Mesenchymal stem cell (in vitro differentiated cells and primary cell): Measurements from ENCODE around the gene SH3TC1.
A peak's percentile ranks its signal among the peaks of the same experiment; 100 is the strongest.

ENCODE experiments used
- DNase-seq: peaks from one replicate; pipeline ENCODE4 v3.0.0-alpha.2; 2013
- H2AFZ ChIP-seq: one replicate; pipeline ENCODE4 v1.6.1; 2013; ENCODE audit warnings: low read depth, mild to moderate bottlenecking, control low read depth, inconsistent platforms, low read length, moderate library complexity
- H2AK5ac ChIP-seq: 2 replicates; pipeline ENCODE4 v1.6.1; 2013; ENCODE audit warnings: low read length, moderate library complexity, mild to moderate bottlenecking, inconsistent platforms; ENCODE audit not compliant: severe bottlenecking
- H2BK120ac ChIP-seq: one replicate; pipeline ENCODE4 v1.6.1; 2013; ENCODE audit warnings: low read depth, mild to moderate bottlenecking, inconsistent platforms, low read length, moderate library complexity
- H2BK12ac ChIP-seq, 2 experiments: one replicate each; pipeline ENCODE4 v1.6.1; 2013; ENCODE audit warnings: inconsistent platforms in 2 of 2, low read length in 2 of 2, mild to moderate bottlenecking in 2 of 2, moderate library complexity in 2 of 2, control low read depth in 1 of 2
- H2BK15ac ChIP-seq: one replicate; pipeline ENCODE4 v1.6.1; 2013; ENCODE audit warnings: mild to moderate bottlenecking, low read depth, inconsistent platforms; ENCODE audit not compliant: poor library complexity, severe bottlenecking
- H2BK5ac ChIP-seq: 2 replicates; pipeline ENCODE4 v1.6.1; 2013; ENCODE audit warnings: low read depth, mild to moderate bottlenecking, low read length, control low read depth, inconsistent platforms; ENCODE audit not compliant: poor library complexity, severe bottlenecking
- H3K14ac ChIP-seq, 2 experiments: one replicate each; pipeline ENCODE4 v1.6.1; 2013; ENCODE audit warnings: inconsistent platforms in 2 of 2, low read length in 2 of 2, control low read depth in 1 of 2, mild to moderate bottlenecking in 1 of 2, moderate library complexity in 1 of 2
- H3K18ac ChIP-seq, 2 experiments: one replicate each; pipeline ENCODE4 v1.6.1; 2013; ENCODE audit warnings: inconsistent platforms in 2 of 2, low read length in 2 of 2, control low read depth in 1 of 2, low read depth in 1 of 2, mild to moderate bottlenecking in 1 of 2
- H3K23ac ChIP-seq, 2 experiments: one replicate each; pipeline ENCODE4 v1.6.1; 2013; ENCODE audit warnings: inconsistent platforms in 2 of 2, low read length in 2 of 2, mild to moderate bottlenecking in 2 of 2, moderate library complexity in 2 of 2, control low read depth in 1 of 2
- H3K27ac ChIP-seq: 2 replicates; pipeline ENCODE4 v1.5.1; 2013; ENCODE audit warnings: mild to moderate bottlenecking, moderate library complexity, low read length, control low read depth, inconsistent platforms; ENCODE audit not compliant: poor library complexity, severe bottlenecking
- H3K27me3 ChIP-seq, 2 experiments: 2 replicates each; pipeline versions ENCODE4 v1.6.1 to v1.7.0; 2013; ENCODE audit warnings: low read length in 2 of 2, mild to moderate bottlenecking in 2 of 2, moderate library complexity in 2 of 2, control low read depth in 1 of 2, inconsistent platforms in 1 of 2; ENCODE audit not compliant: control insufficient read depth in 1 of 2, insufficient read depth in 1 of 2
- H3K36me3 ChIP-seq, 2 experiments: 2 replicates each; pipeline versions ENCODE4 v1.6.1 to v1.7.0; 2013; ENCODE audit warnings: low read length in 2 of 2, control low read depth in 1 of 2, inconsistent platforms in 1 of 2, low read depth in 1 of 2, mild to moderate bottlenecking in 1 of 2; ENCODE audit not compliant: insufficient read depth in 2 of 2, control insufficient read depth in 1 of 2
- H3K4ac ChIP-seq, 2 experiments: one replicate each; pipeline ENCODE4 v1.6.1; 2013; ENCODE audit warnings: inconsistent platforms in 2 of 2, low read length in 2 of 2, mild to moderate bottlenecking in 2 of 2, moderate library complexity in 2 of 2, control low read depth in 1 of 2, low read depth in 1 of 2
- H3K4me1 ChIP-seq: 2 replicates; pipeline ENCODE4 v1.6.1; 2013; ENCODE audit warnings: low read depth, low read length, control low read depth; ENCODE audit not compliant: control insufficient read depth, insufficient read depth
- H3K4me2 ChIP-seq: 2 replicates; pipeline ENCODE4 v1.6.1; 2013; ENCODE audit warnings: low read length, mild to moderate bottlenecking, inconsistent platforms; ENCODE audit not compliant: poor library complexity, severe bottlenecking
- H3K4me3 ChIP-seq, 2 experiments: 2 replicates each; pipeline versions ENCODE4 v1.5.1 to v1.7.0; 2013; ENCODE audit warnings: low read length in 2 of 2, mild to moderate bottlenecking in 2 of 2, control low read depth in 1 of 2, low read depth in 1 of 2; ENCODE audit not compliant: insufficient read depth in 1 of 2
- H3K79me1 ChIP-seq: replicated peaks from 2 replicates; pipeline ENCODE4 v1.6.1; 2013; ENCODE audit warnings: mild to moderate bottlenecking, control low read depth, low read length, inconsistent platforms; ENCODE audit not compliant: poor library complexity, severe bottlenecking
- H3K9ac ChIP-seq: 2 replicates; pipeline ENCODE4 v1.7.0; 2013; ENCODE audit warnings: mild to moderate bottlenecking, low read length, moderate library complexity
- H3K9me3 ChIP-seq: 2 replicates; pipeline ENCODE4 v1.7.0; 2013; ENCODE audit warnings: mild to moderate bottlenecking, low read length; ENCODE audit not compliant: control insufficient read depth
- H4K8ac ChIP-seq: one replicate; pipeline ENCODE4 v1.6.1; 2013; ENCODE audit warnings: inconsistent platforms, mild to moderate bottlenecking, low read length, moderate library complexity
- H4K91ac ChIP-seq: one replicate; pipeline ENCODE4 v1.6.1; 2013; ENCODE audit warnings: mild to moderate bottlenecking, low read length, inconsistent platforms
- WGBS: methylation state at CpG from one replicate; pipeline ENCODE4 v1.1.7; 2013; ENCODE audit warnings: mixed read lengths; 5-methylcytosine and 5-hydroxymethylcytosine counted together

SH3TC1 gene

GRCh38 chr4:8189551-8190466 lies 9.3 kb upstream of the SH3TC1 start:
- Histone ChIP-seq H3K27me3 (peaks cover 0 to 20% of the 10 kb centered on the region in 2 experiments), H2AK5ac (peak overlapping the region; percentile 20), H2AFZ (no peak overlapping the region), H3K23ac (no peak overlapping the region), H3K4me3 (no peak overlapping the region), H3K4me1 (peaks cover 45% of the 10 kb centered on the region), H3K14ac (peak overlapping the region in 1 of 2 experiments; percentile 53), H2BK15ac (peak overlapping the region; percentile 97), H3K79me1 (no peaks in the 10 kb centered on the region), H4K8ac (peak overlapping the region; percentile 66), H3K9me3 (no peaks in the 10 kb centered on the region), H2BK120ac (peak overlapping the region; percentile 71), H2BK5ac (no peak overlapping the region), H4K91ac (peak overlapping the region; percentile 98), H3K27ac (no peak overlapping the region), H3K4ac (peak overlapping the region; percentile 81 to 89), H3K18ac (peak overlapping the region; percentile 4 to 17), H3K9ac (no peak overlapping the region), H2BK12ac (peak overlapping the region; percentile 94 to 97), H3K36me3 (no peaks in the 10 kb centered on the region), H3K4me2 (no peak overlapping the region)
- 93% methylated on average over 26 of the region's 26 CpGs for WGBS
- DNase-seq = no peak

- Histone ChIP-seq H3K36me3 (no peaks in the 10 kb centered on the region), H3K4ac (peak overlapping the region; percentile 89 to 94), H3K14ac (peak overlapping the region in 1 of 2 experiments; percentile 62), H3K18ac (peak overlapping the region; percentile 79 to 93), H2BK15ac (peak overlapping the region; percentile 85), H3K27me3 (peaks cover 0 to 33% of the 10 kb centered on the region in 2 experiments), H3K9me3 (no peaks in the 10 kb centered on the region), H3K23ac (no peak overlapping the region), H3K9ac (no peak overlapping the region), H3K79me1 (no peaks in the 10 kb centered on the region), H4K91ac (peak overlapping the region; percentile 95), H4K8ac (peak overlapping the region; percentile 97), H3K4me3 (no peak overlapping the region), H2BK12ac (peak overlapping the region; percentile 85 to 98), H2AK5ac (no peak overlapping the region), H3K4me2 (peak overlapping the region; percentile 10), H2BK120ac (peak overlapping the region; percentile 83), H2AFZ (peak overlapping the region; percentile 42), H3K4me1 (peaks cover 44% of the 10 kb centered on the region), H2BK5ac (no peak overlapping the region), H3K27ac (peak overlapping the region; percentile 57)
- peak; percentile 94 for DNase-seq
- under 1% methylated on average over 23 of the region's 23 CpGs for WGBS
These were observed 7.8 kb upstream of the SH3TC1 start for GRCh38 chr4:8191136-8191747.

GRCh38 chr4:8192748-8193738 lies 6.0 kb upstream of the SH3TC1 start:
- H3K36me3 ChIP-seq = no peaks in the 10 kb centered on the region
- H3K27me3 ChIP-seq = peaks cover 0 to 33% of the 10 kb centered on the region in 2 experiments
- H2AK5ac ChIP-seq = no peak overlapping the region
- peak overlapping the region; percentile 49 to 70 for H2BK12ac ChIP-seq
- 59% methylated on average over 18 of the region's 18 CpGs for WGBS
- H4K91ac ChIP-seq = peak overlapping the region; percentile 80
- H2AFZ ChIP-seq = no peak overlapping the region
- peak overlapping the region; percentile 8 for H2BK15ac ChIP-seq
- peak; percentile 82 for DNase-seq
- peak overlapping the region; percentile 24 for H2BK120ac ChIP-seq
- H3K4me3 ChIP-seq = no peak overlapping the region
- no peak overlapping the region for H2BK5ac ChIP-seq
- peaks cover 45% of the 10 kb centered on the region for H3K4me1 ChIP-seq
- H3K9me3 ChIP-seq = no peaks in the 10 kb centered on the region
- H3K9ac ChIP-seq = no peak overlapping the region
- no peak overlapping the region for H3K14ac ChIP-seq
- H3K27ac ChIP-seq = no peak overlapping the region
- no peak overlapping the region for H3K23ac ChIP-seq
- peak overlapping the region in 1 of 2 experiments; percentile 63 for H3K18ac ChIP-seq
- no peak overlapping the region for H3K4me2 ChIP-seq
- no peaks in the 10 kb centered on the region for H3K79me1 ChIP-seq
- peak overlapping the region; percentile 6 to 59 for H3K4ac ChIP-seq
- peak overlapping the region; percentile 45 for H4K8ac ChIP-seq
